ENCODE measurements around the gene SLC49A4.
A peak's percentile ranks its signal among the peaks of the same experiment; 100 is the strongest.

SLC49A4 gene

DNA sequence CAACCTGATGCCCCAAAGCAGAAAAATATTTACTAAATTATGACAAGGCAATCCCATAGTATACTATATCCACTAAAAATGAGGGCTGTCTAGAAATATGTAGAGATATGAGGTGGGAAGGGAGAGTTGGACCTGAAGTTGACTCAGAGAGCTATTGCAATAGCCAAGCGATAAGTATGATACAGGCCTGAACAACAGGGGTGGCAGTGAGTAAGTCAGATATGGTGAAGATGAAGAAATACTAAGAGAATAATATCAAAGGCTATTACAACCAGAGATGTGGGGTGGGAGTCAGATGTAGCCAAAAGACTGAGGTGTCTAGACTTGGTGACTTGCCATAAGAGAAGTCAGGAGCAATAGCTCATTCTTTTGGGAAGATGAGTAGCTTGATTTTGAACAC is 10.4 kb upstream of the SLC49A4 start:
- in situ Hi-C loops (cut with HindIII; ENCODE audit: low sequenced_read_pairs): no loop called here
- TF ChIP-seq, protein P1, sequence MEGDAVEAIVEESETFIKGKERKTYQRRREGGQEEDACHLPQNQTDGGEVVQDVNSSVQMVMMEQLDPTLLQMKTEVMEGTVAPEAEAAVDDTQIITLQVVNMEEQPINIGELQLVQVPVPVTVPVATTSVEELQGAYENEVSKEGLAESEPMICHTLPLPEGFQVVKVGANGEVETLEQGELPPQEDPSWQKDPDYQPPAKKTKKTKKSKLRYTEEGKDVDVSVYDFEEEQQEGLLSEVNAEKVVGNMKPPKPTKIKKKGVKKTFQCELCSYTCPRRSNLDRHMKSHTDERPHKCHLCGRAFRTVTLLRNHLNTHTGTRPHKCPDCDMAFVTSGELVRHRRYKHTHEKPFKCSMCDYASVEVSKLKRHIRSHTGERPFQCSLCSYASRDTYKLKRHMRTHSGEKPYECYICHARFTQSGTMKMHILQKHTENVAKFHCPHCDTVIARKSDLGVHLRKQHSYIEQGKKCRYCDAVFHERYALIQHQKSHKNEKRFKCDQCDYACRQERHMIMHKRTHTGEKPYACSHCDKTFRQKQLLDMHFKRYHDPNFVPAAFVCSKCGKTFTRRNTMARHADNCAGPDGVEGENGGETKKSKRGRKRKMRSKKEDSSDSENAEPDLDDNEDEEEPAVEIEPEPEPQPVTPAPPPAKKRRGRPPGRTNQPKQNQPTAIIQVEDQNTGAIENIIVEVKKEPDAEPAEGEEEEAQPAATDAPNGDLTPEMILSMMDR (IDR thresholded peaks at IDR 0.05; ENCODE audit: low read depth, low read length): no peak
- DNase-seq (ENCODE audit: low read depth, low spot score): no peak
- H3K4me3 ChIP-seq (ENCODE audit: low read depth, low read length): no peak overlapping the region

DNA sequence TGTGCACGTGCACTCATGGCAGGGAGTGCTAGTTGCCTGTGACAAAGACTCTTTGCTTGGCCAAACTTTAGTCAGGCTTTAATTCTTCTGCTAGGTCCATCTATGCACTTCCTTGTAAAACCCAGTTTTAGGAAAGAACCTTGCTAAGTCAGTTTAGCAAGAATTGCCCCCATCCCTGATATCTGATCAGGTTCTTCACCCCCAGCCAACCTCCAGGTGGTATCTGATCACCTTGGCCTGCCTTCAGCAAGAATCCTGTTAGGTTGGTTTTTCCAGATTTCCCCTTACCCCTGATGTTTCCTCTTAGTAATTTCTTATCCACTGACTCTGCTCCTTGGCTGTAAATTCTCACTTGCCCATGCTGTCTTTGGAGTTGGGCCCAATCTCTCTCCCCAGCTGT is 9.6 kb upstream of the SLC49A4 start:
- no peak overlapping the region for H3K4me3 ChIP-seq (ENCODE audit: low read depth, low read length)
- TF ChIP-seq, protein P1 (IDR thresholded peaks at IDR 0.05; ENCODE audit: low read depth, low read length): no peak
- in situ Hi-C loops (cut with HindIII; ENCODE audit: low sequenced_read_pairs): no loop called here
- DNase-seq (ENCODE audit: low read depth, low spot score): no peak

DNA sequence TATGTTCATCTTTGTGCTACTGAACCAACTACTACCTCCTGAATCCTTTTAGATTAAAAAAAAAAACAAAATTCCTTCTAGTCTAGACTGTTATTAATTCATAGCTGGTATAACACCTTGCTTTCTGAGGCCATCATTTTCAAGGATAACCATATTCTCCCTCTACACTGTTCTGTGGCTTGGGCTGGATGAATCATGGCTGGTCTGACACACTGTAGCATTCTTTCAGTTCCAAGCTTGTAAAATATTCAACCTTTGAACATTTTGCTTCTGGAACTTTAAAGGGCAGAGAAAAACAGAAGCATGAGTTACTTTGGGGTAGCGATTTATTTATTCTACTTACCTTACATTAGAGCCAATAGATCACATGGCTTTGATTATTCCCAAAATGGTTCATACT is 8.8 kb upstream of the SLC49A4 start:
- TF ChIP-seq, protein P1 (IDR thresholded peaks at IDR 0.05; ENCODE audit: low read depth, low read length): no peak
- H3K4me3 ChIP-seq (ENCODE audit: low read depth, low read length): no peak overlapping the region
- in situ Hi-C loops (cut with HindIII; ENCODE audit: low sequenced_read_pairs): no loop called here
- DNase-seq (ENCODE audit: low read depth, low spot score): peak; percentile 66

DNA sequence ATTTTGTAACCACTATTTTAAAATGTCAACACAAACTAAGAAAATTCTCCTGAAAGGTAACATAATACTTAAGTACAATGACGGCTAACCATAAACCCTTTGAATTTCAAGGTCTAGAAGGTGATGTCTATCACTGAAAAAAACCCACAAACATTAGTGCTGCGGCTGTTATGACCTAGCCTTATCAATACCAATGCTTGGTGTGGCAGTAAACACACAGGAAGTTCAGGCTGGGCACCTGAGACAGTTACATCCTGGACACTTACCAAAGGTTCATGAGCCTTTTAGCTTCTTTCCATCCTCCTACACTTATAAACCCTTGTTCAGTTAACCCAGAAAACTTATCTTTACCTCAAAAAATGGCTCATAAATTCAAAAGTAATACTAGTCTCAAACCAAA is 7.0 kb upstream of the SLC49A4 start:
- in situ Hi-C loops (cut with HindIII; ENCODE audit: low sequenced_read_pairs): no loop called here
- no peak overlapping the region for H3K4me3 ChIP-seq (ENCODE audit: low read depth, low read length)
- TF ChIP-seq, protein P1 (IDR thresholded peaks at IDR 0.05; ENCODE audit: low read depth, low read length): no peak
- no peak for DNase-seq (ENCODE audit: low read depth, low spot score)

DNA sequence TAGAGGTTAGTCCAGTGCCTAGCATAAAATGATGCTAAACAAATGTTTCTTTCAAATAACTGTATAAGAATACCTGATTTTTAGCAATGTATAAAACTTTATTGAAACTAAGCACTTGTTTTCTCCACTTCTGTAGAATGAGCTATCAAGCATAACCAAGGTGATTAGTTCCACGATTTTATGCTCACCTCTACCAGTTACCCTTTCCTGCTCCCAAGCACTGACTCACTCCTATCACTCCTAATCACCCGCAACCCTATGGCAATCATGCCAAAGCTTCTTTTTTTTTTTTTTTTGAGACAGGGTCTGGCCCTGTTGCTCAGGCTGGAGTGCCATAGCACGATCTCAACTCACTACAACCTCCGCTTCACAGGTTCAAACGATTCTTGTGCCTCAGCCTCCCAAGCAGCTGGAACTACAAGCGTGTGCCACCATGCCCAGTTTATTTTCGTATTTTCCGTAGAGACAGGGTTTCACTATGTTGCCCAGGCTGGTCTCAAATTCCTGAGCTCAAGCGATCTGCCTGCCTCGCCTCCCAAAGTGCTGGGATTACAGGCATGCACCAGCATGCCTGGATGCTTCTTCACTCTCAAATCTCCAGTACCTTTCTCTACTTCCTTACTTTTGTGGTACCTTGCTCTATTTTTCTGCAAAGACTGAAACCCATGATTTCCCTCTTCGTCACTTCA is 5.1 kb upstream of the SLC49A4 start:
- TF ChIP-seq, protein P1 (IDR thresholded peaks at IDR 0.05; ENCODE audit: low read depth, low read length): no peak
- DNase-seq (ENCODE audit: low read depth, low spot score): no peak
- no peak overlapping the region for H3K4me3 ChIP-seq (ENCODE audit: low read depth, low read length)
- in situ Hi-C loops (cut with HindIII; ENCODE audit: low sequenced_read_pairs): no loop called here

DNA sequence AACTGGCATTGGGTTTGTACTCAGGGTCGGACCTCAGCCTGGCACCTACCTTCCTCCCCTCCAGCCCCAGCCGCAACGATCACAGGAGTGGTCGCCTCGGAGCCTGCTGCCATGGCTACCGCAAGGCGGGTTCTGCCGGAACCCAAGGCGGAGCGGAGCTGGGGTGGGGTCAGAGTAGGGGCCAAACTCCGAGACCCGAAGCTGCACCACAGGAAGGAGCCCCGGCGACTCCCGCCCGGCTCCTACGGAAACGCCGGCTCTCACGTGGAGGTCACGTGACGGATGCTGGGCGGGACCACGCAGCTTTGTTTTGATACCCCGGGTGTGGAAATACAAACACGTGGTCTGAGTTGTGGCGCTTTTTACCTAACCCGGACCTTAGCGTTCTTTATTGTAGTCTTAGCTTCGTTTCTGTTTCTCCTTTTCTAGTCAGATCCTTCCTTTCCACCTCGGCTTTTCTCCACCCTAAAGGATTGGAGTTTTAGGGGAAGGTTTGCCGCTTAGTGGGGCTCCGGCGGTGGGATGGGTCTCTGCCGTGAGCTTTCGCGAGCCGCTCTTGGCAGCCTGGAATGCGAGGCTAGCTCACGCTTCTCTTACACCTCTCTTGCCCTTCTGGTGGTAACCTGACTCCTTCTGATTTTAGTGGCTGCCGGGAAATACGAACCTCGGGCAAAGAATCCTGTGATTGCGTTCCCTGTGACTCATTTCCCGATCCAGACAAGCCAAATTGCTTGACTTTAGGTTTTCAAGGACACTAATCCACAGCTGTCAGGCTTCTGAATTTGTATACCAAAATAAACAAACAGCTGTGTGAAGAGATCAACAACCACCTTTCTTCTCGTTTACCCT is 1.1 kb upstream of the SLC49A4 start, which contains the start of gene HSPBAP1:
Gene HSPBAP1 (minus strand): TSS at position 264 of the 849 bp plus-strand sequence. CDS start 151 bp downstream, at position 113.
- TF ChIP-seq, protein P1 (IDR thresholded peaks at IDR 0.05; ENCODE audit: low read depth, low read length): no peak
- H3K4me3 ChIP-seq (ENCODE audit: low read depth, low read length): peak within 1 kb of the TSS; percentile 76
- DNase-seq (ENCODE audit: low read depth, low spot score): peak; percentile 91
- in situ Hi-C loops (cut with HindIII; ENCODE audit: low sequenced_read_pairs): no loop called here
